Measurements from ENCODE around the gene SLC25A15. TPM values are rescaled to one million over a fixed set of nuclear protein-coding genes. Genes with fewer than 3 reads are reported as not detected.

Gene SLC25A15
- total RNA-seq, 1 donor from 2014 or later, result 12.2 TPM

DNA sequence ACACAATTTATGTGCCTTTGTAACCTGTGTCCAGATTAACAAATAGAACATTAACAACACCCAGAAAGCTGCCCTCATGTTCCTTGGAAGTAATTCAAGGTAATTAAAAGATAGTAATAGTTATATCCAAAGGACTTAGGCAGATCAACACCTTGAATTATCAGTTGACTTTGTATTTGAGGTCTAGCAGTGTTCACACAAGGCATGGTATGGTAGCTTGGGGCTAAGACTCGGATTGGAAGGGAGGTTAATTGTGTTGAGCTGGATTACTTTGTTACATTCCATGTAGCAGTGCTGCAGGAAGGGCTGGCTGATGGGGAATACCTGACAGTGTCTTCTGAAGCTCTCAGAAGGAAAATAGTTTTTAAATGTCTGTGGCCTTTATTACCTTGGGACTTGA lies 16.8 kb downstream of the SLC25A15 start:
- no peak overlapping the region for H3K4me3 Mint-ChIP-seq
- DNase-seq (ENCODE audit: low spot score in 2 of 2, unreplicated experiment in 2 of 2), result no peak
- H3K4me1 Mint-ChIP-seq, result no peaks in the 10 kb centered on the region
- TF ChIP-seq, protein P1, sequence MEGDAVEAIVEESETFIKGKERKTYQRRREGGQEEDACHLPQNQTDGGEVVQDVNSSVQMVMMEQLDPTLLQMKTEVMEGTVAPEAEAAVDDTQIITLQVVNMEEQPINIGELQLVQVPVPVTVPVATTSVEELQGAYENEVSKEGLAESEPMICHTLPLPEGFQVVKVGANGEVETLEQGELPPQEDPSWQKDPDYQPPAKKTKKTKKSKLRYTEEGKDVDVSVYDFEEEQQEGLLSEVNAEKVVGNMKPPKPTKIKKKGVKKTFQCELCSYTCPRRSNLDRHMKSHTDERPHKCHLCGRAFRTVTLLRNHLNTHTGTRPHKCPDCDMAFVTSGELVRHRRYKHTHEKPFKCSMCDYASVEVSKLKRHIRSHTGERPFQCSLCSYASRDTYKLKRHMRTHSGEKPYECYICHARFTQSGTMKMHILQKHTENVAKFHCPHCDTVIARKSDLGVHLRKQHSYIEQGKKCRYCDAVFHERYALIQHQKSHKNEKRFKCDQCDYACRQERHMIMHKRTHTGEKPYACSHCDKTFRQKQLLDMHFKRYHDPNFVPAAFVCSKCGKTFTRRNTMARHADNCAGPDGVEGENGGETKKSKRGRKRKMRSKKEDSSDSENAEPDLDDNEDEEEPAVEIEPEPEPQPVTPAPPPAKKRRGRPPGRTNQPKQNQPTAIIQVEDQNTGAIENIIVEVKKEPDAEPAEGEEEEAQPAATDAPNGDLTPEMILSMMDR (IDR thresholded peaks at IDR 0.05; ENCODE audit: unreplicated experiment), result no peak
- no peak overlapping the region for H3K27ac Mint-ChIP-seq
- no peaks in the 10 kb centered on the region for H3K27me3 Mint-ChIP-seq (ENCODE audit: low read depth)
- H3K36me3 Mint-ChIP-seq, result peaks cover 54% of the 10 kb centered on the region
- no peaks in the 10 kb centered on the region for H3K9me3 Mint-ChIP-seq

- Mint-ChIP-seq H3K36me3 (peaks cover 66% of the 10 kb centered on the region), H3K9me3 (peaks cover 6% of the 10 kb centered on the region), H3K27ac (no peak overlapping the region), H3K4me3 (no peak overlapping the region), H3K27me3 (ENCODE audit: low read depth) (no peaks in the 10 kb centered on the region), H3K4me1 (no peaks in the 10 kb centered on the region)
- TF ChIP-seq, protein P1 (IDR thresholded peaks at IDR 0.05; ENCODE audit: unreplicated experiment), result no peak
- DNase-seq (ENCODE audit: low spot score in 2 of 2, unreplicated experiment in 2 of 2), result no peak
These were observed 20.1 kb downstream of the SLC25A15 start for GRCh38 chr13:40809471-40809870.

DNA sequence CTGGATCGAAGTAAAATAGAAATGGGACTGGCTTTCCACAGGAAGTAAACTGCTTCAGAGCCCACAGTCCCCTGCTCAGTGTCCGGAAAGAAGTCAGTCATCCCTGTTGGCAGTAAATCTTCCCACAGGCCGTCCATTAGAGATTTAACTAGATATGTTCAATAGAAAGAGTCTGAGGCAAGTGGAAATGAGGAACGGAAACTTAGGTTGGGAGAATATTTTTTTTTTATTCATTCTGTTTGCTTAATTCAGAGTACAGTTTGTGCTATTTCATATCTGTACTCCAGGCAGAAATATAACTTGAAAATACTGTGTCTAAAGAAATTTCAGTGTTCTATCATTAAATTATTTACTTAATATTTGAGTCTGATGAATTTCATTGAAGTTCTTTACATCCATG lies 22.7 kb downstream of the SLC25A15 start:
- DNase-seq (ENCODE audit: low spot score in 2 of 2, unreplicated experiment in 2 of 2), result no peak
- H3K36me3 Mint-ChIP-seq, result peaks cover 76% of the 10 kb centered on the region
- H3K4me1 Mint-ChIP-seq, result no peaks in the 10 kb centered on the region
- TF ChIP-seq, protein P1 (IDR thresholded peaks at IDR 0.05; ENCODE audit: unreplicated experiment), result no peak
- H3K9me3 Mint-ChIP-seq, result peaks cover 26% of the 10 kb centered on the region
- no peak overlapping the region for H3K4me3 Mint-ChIP-seq
- no peaks in the 10 kb centered on the region for H3K27me3 Mint-ChIP-seq (ENCODE audit: low read depth)
- no peak overlapping the region for H3K27ac Mint-ChIP-seq

- H3K27ac Mint-ChIP-seq, result no peak overlapping the region
- H3K4me3 Mint-ChIP-seq, result no peak overlapping the region
- TF ChIP-seq, protein P1 (IDR thresholded peaks at IDR 0.05; ENCODE audit: unreplicated experiment), result no peak
- H3K36me3 Mint-ChIP-seq, result peaks cover 77% of the 10 kb centered on the region
- H3K9me3 Mint-ChIP-seq, result peaks cover 34% of the 10 kb centered on the region
- DNase-seq (ENCODE audit: low spot score in 2 of 2, unreplicated experiment in 2 of 2), result no peak
- no peaks in the 10 kb centered on the region for H3K4me1 Mint-ChIP-seq
- H3K27me3 Mint-ChIP-seq (ENCODE audit: low read depth), result no peaks in the 10 kb centered on the region
These were observed 23.5 kb downstream of the SLC25A15 start for GRCh38 chr13:40812724-40813445.

DNA sequence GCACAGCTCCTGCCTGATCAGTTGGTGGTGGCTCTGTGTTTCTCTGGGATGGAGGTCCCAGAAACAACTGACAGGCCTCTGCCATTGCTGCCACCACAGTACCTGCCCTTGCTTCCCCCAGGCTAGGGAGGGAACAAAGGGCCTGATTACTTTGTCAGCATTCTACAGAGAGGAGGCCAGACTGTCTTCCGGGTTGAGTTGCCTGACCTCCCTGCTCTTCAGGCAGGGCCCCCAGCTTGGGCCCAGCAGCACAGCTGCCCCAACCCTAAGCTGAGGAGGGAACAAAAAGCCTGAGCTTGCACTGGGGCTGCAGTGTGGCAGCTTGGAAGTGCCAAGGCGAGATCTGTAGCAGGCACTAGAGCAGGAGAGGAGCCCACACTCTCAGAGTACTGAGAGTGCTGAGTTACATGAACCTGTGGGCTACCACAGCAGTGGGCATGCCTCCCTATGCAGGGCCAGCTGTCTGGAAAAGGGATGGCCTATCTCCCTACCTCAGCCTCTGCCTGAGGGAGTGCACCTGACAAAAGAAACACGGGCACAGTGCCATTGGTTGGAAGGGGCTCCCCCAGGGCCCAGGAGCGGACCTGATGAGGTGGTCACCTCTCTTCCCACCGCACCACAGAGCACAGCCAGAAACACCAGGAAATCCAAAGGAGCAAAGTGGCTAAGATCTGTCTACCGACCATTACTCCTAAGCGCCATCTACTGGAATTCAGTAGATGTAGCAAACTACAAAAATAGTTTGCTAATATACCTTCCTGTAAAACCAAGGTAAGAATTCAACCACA lies 24.4 kb downstream of the SLC25A15 start:
- TF ChIP-seq, protein P1 (IDR thresholded peaks at IDR 0.05; ENCODE audit: unreplicated experiment), result no peak
- Mint-ChIP-seq H3K27ac (no peak overlapping the region), H3K9me3 (peaks cover 44% of the 10 kb centered on the region), H3K4me3 (no peak overlapping the region), H3K27me3 (ENCODE audit: low read depth) (no peaks in the 10 kb centered on the region), H3K4me1 (no peaks in the 10 kb centered on the region), H3K36me3 (peaks cover 77% of the 10 kb centered on the region)
- no peak for DNase-seq (ENCODE audit: low spot score in 2 of 2, unreplicated experiment in 2 of 2)

Data from mesothelial cell of epicardium (in vitro differentiated cells).